Testis (tissue), 3 donors: ENCODE results near the gene LACTB. TPM values are rescaled to one million over a fixed set of nuclear protein-coding genes. Genes with fewer than 3 reads are reported as not detected.

Experiments used
- DNase-seq: peaks from one replicate; pipeline ENCODE4 v3.0.0-alpha.2; 2019
- H3K27ac ChIP-seq, 2 donors: fragments of 200-600 bp; sonication (generic); one replicate each; pipeline ENCODE4 v1.5.1; 2019
- H3K27me3 ChIP-seq: fragments of 200-600 bp; sonication (generic); one replicate; pipeline ENCODE4 v1.5.1; 2019
- H3K36me3 ChIP-seq: fragments of 200-600 bp; sonication (generic); one replicate; pipeline ENCODE4 v1.5.1; 2017; ENCODE audit warnings: low read depth; ENCODE audit errors: missing control alignments
- H3K4me1 ChIP-seq: fragments of 200-600 bp; sonication (generic); one replicate; pipeline ENCODE4 v1.5.1; 2019
- H3K4me3 ChIP-seq, 2 donors: fragments of 200-600 bp; sonication (generic); one replicate each; pipeline ENCODE4 v1.5.1; 2017 to 2019
- H3K9me3 ChIP-seq: fragments of 200-600 bp; sonication (generic); one replicate; pipeline ENCODE4 v1.5.1; 2017
- CTCF ChIP-seq, 3 experiments: fragments of 450-650 bp in 2 of 3; fragments of 200-600 bp in 1 of 3; sonication (generic) in 1 of 3; IDR thresholded peaks; one replicate each; pipeline ENCODE4 v1.5.1; 2016 to 2019; ENCODE audit warnings: antibody characterized with exemption in 3 of 3, mild to moderate bottlenecking in 2 of 3, moderate library complexity in 1 of 3
- POLR2A ChIP-seq: fragments of 450-650 bp; IDR thresholded peaks from one replicate; pipeline ENCODE4 v1.6.1; 2017; ENCODE audit warnings: antibody characterized with exemption, mild to moderate bottlenecking, moderate library complexity
- WGBS, 2 donors: methylation state at CpG; one replicate each; pipeline ENCODE4 v1.1.5; 2018; 5-methylcytosine and 5-hydroxymethylcytosine counted together
- intact Hi-C: fragments of 100-400 bp; cut with DNase I; formaldehyde crosslinking; loops from one replicate; pipeline ENCODE4 v1.15.1; 2023; ENCODE audit warnings: low total_unique reads
- polyA plus RNA-seq: library from polyadenylated mRNA; stranded (reverse); fragments of 350-450 nt; fragmentation: Illumina TruSeq; extraction: RNeasy Lipid Tissue Mini Kit (QIAGEN cat#74804); gene quantifications from one replicate; pipeline ENCODE4 v1.2.3, GENCODE V29; 2014; ENCODE audit warnings: low read depth, low replicate concordance; ENCODE audit not compliant: insufficient read depth
- total RNA-seq, 2 donors: library from RNA; depleted of rRNA; stranded (reverse); fragments of >200 nt; gene quantifications; one replicate each; pipeline ENCODE4 v1.2.3, GENCODE V29; 2016

LACTB gene
- total and polyA plus RNA-seq, 3 donors from 2014 or later = 8.9 to 24.7 (median 17.1) TPM

GRCh38 chr15:63186065-63186464 lies 64.4 kb downstream of the LACTB start:
- Histone ChIP-seq H3K36me3 (no peaks in the 10 kb centered on the region), H3K4me3 (no peak overlapping the region), H3K27ac (no peak overlapping the region), H3K4me1 (peaks cover 9% of the 10 kb centered on the region), H3K9me3 (no peaks in the 10 kb centered on the region), H3K27me3 (no peaks in the 10 kb centered on the region)
- WGBS, 2 donors = 54 to 100% methylated on average over 2 of the region's 2 CpGs
- TF ChIP-seq CTCF (IDR thresholded peaks at IDR 0.05) = no peak
- TF ChIP-seq POLR2A = no peak
- intact Hi-C loops = no loop called here
- no peak for DNase-seq

DNA sequence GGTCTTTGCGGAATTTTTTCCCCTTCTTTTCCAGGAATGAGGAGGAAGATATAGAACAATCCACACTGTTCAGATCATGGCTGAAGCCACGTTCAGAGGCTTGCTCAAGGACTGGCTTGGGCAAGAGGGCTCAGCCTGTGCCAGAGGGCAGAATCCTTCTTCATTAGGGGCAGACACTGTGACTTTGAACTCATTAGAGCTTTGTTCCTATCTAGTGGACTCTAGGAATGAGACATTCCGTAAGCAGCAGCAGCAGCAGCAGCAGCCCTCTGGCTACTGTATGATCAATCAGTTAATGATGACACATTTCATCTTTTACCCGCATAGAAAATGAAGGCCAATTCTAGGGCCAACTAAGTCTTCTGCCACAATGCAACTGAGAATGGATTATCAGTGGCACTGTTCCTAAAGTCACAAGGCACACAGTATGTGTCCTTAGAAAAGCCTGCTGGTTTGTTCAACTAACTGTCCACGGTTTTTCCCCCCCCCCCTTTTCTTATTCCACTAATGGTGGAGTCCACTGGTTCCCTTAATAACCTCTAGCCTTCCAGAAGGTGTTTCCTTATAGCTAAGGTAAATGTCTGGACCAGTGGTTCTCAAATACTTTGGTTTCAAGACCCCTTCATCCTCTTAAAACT lies 66.0 kb downstream of the LACTB start:
- Histone ChIP-seq H3K9me3 (no peaks in the 10 kb centered on the region), H3K4me1 (peaks cover 10% of the 10 kb centered on the region), H3K27me3 (no peaks in the 10 kb centered on the region), H3K27ac (no peak overlapping the region), H3K36me3 (no peaks in the 10 kb centered on the region), H3K4me3 (no peak overlapping the region)
- TF ChIP-seq CTCF (IDR thresholded peaks at IDR 0.05) = no peak
- no peak for TF ChIP-seq POLR2A
- 65 to 73% methylated on average over 5 of the region's 5 CpGs for WGBS, 2 donors
- intact Hi-C loops = no loop called here
- no peak for DNase-seq

DNA sequence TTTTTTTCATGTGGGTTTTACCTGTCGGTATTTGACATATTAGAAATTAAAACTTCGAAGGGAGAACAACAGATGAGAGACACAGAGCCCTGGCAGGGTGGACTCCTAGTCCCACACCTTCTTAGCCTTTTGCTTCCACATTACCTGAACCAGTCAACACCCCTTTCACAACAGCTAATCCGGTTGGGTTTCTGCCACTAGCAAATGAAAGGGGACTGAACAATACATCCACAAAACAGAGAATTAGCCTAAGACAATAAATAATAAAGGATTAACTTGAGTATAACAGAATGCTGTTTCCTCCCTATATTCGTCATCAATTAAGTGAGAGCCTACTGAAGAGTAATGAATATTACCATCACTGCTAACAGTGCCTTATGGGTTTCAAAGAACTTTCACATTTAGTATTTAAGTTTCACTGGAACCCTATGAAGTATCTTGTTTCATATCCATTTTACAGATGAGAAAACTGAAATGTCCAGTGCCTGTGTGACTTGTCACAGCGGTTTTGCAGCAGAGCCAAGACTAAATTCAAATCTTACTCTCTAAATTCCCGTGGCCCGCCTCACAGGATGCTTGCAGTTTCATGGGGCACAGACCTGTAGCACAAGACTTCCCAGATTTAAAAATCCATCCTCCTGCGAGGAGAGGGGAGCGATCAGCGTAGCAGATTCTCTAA lies 66.7 kb downstream of the LACTB start:
- intact Hi-C loops = no loop called here
- Histone ChIP-seq H3K4me1 (peaks cover 10% of the 10 kb centered on the region), H3K36me3 (no peaks in the 10 kb centered on the region), H3K27ac (no peak overlapping the region), H3K9me3 (no peaks in the 10 kb centered on the region), H3K27me3 (no peaks in the 10 kb centered on the region), H3K4me3 (peak overlapping the region; percentile 82 to 96)
- no peak for DNase-seq
- 28 to 32% methylated on average over 9 to 10 of the region's 10 CpGs for whole genome bisulfite sequencing, 2 donors
- no peak for TF ChIP-seq POLR2A
- TF ChIP-seq CTCF (IDR thresholded peaks at IDR 0.05) = no peak

- no peaks in the 10 kb centered on the region for H3K27me3 ChIP-seq
- peaks cover 18% of the 10 kb centered on the region for H3K4me1 ChIP-seq
- peak within 1 kb of the TSS; percentile 86 to 87 for H3K27ac ChIP-seq
- intact Hi-C loops = no loop called here
- WGBS, 2 donors = 0 to 1% methylated on average over 21 to 77 of the region's 77 CpGs
- H3K36me3 ChIP-seq = no peaks in the 10 kb centered on the region
- H3K9me3 ChIP-seq = no peaks in the 10 kb centered on the region
- peak within 1 kb of the TSS; percentile 82 to 96 for H3K4me3 ChIP-seq
- TF ChIP-seq POLR2A (no peak), CTCF (IDR thresholded peaks at IDR 0.05) (no peak)
- DNase-seq = peak; percentile 99
These were observed 67.5 kb downstream of the LACTB start, which contains the start of gene RAB8B for GRCh38 chr15:63188926-63189871. RAB8B (plus strand) TSS chr15:63189606; CDS start chr15:63189625, 19 bp downstream.
